Measurements from ENCODE around the gene NOTCH1.

- TF ChIP-seq RAD21 (conservative IDR thresholded peaks at IDR 0.05) (no peak), CTCF (IDR thresholded peaks at IDR 0.05; ENCODE audit: poor library complexity, severe bottlenecking) (no peak), EP300 (conservative IDR thresholded peaks at IDR 0.05; ENCODE audit: poor library complexity, severe bottlenecking) (no peak), POLR2AphosphoS5 (IDR thresholded peaks at IDR 0.05) (no peak), TAF1 (IDR thresholded peaks at IDR 0.05; ENCODE audit: low read depth) (no peak), EZH2 (IDR thresholded peaks at IDR 0.05; ENCODE audit: borderline replicate concordance, insufficient read depth, low read length, poor library complexity, severe bottlenecking) (no peak), MXI1 (conservative IDR thresholded peaks at IDR 0.05; ENCODE audit: poor library complexity, severe bottlenecking) (no peak)
These were observed 82.3 kb downstream of the NOTCH1 start for GRCh38 chr9:136463578-136463977.
